ENCODE results near the gene BRIX1.
"Not testable (repeated sequence)": the region's sequence is repeated elsewhere in the genome, so short reads cannot be mapped to it uniquely, and the experiment has no call there.

BRIX1 gene

DNA sequence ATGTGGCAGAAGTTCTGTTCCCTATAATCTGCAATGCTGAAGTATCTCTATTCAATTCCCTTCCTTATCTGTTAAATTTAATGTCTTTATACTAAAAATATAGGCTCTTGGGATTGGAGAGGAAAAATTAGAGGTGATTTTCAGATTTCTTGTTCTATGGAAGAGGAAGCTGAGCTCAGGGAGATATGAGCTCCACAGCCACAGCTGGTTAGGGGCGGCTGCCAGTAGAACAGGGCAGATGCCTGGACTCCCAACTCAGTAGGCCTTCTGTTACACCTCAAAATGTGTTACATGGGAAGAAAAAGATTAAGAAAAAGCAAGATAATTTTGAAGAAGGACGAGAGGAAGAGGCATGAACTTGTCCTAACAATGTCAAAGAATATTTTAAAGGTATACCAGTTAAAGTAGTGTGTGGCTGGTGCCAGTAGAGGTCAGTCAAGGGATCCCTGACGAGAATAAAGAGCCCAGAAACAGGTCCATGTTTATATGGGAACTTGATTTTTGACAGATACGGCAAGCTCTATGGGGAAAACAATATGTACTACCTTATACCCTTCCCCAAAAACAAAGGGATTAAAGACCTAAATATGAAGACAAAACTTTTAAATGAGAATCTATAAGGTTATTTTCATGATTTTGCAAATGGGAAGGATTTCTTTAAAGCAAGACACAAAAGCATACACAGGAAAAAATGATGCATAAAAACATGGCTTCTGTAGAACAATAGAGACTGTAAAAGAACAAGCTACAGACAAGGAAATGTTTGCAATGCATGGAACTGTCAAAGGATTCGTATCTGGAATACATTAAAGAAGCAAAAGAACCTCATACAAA, 42.6 kb downstream of the BRIX1 start:
- in situ Hi-C loops (cut with MboI; ENCODE audit: low sequenced_read_pairs): no loop called here

DNA sequence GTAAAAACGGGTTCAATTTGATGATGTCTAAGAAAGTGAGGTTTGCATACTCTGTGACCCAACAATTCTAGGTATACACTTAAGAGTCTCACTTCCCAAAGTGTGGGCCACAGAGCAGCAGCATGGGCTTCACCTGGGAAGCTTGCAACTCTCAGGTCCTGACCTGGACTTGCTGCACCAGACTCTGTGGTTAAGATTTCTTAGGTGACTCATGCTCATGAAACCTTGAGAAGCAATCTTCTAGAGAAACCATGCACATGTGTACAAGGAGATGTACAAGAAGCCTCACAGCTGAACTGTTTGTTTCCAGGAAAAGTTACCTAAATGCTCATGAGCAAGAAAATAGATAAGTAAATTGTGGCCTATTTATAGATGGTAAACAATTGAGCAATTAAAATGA, 43.8 kb downstream of the BRIX1 start:
- in situ Hi-C loops (cut with MboI; ENCODE audit: low sequenced_read_pairs): no loop called here

DNA sequence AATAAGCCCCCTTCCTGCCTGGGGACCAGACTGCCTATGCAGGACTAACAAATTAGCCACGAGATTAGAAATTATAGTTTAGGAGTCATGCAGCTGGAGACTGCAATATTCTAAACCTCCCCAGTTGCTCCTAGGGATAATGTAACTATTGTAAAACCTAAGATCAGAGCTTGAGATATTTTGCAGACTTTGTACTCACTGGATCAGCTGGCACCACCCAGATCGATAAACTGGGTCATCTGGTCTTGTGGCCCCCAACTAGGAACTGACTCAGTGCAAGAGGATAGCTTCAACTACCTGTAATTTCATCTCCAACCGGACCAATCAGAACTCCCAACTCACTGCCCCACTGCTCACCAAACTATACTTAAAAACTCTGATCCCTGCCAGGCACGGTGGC, 52.0 kb downstream of the BRIX1 start:
- in situ Hi-C loops (cut with MboI; ENCODE audit: low sequenced_read_pairs): no loop called here

DNA sequence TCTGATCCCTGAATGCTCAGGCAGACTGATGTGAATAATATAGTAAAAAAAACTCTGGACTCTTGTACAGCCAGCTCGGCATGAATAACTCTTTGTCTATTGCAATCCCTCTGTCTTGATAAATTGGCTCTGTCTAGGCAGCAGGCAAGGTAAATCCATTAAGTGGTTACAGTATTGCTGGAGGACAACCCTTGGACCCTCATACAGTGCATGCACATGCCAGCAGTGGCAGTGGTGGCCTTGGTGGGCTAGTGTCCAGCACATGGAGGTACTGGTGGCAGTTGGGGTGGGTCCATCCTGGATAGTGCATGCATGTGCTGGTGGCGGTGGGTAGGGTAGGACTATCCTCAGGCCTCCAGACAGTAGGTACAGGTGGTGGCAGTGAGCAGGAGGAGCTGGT, 52.7 kb downstream of the BRIX1 start:
- in situ Hi-C loops (cut with MboI; ENCODE audit: low sequenced_read_pairs): no loop called here

DNA sequence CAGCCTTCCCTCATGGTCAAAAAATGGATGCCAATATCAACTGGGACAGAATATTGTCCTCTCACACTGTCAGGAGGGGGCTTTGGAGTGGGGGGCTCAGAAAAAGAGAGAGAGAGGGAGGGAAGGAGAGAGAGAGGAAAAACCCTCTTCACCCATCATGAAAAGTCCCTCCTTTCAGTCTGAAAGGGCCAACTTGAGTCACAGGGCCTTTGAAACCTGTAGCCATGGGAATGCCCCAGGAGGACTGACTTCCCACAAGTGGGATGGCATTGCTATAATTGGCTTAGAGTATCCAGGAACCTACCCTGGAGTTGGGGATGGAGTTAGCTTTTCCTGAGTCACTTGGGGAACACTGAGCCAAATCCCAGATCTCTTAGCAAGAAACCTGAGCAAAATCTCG, 55.0 kb downstream of the BRIX1 start:
- in situ Hi-C loops (cut with MboI; ENCODE audit: low sequenced_read_pairs): no loop called here

DNA sequence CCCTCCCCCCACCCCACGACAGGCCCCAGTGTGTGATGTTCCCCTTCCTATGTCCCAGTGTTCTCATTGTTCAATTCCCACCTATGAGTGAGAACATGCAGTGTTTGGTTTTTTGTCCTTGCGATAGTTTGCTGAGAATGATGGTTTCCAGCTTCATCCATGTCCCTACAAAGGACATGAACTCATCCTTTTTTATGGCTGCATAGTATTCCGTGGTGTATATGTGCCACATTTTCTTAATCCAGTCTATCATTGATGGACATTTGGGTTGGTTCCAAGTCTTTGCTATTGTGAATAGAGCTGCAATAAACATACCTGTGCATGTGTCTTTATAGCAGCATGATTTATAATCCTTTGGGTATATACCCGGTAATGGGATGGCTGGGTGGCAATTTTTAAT, 56.1 kb downstream of the BRIX1 start:
- in situ Hi-C loops (cut with MboI; ENCODE audit: low sequenced_read_pairs): not testable (repeated sequence)
